SU-DHL-6 (cell line): ENCODE results near the gene NMRK2.
"Not testable (repeated sequence)": the region's sequence is repeated elsewhere in the genome, so short reads cannot be mapped to it uniquely, and the experiment has no call there.

Experiments
- H2AFZ ChIP-seq: fragments of 200-600 bp; sonication (generic); 2 replicates; pipeline ENCODE4 v1.6.1; 2014; ENCODE audit warnings: low read depth, mild to moderate bottlenecking, moderate library complexity, mixed read lengths, antibody characterized with exemption, low read length; ENCODE audit not compliant: severe bottlenecking
- H3F3A ChIP-seq: fragments of 200-600 bp; shearing (Covaris generic); 2 replicates; pipeline ENCODE4 v1.6.0; 2016; ENCODE audit warnings: antibody characterized with exemption, mild to moderate bottlenecking; ENCODE audit not compliant: insufficient read depth
- H3K27ac ChIP-seq: fragments of 200-600 bp; sonication (generic); 2 replicates; pipeline ENCODE4 v1.5.1; 2016; ENCODE audit warnings: low read depth, mild to moderate bottlenecking, low read length, moderate library complexity, mixed read lengths
- H3K27me3 ChIP-seq: fragments of 200-600 bp; sonication (generic), shearing (Covaris generic); 2 replicates; pipeline ENCODE4 v1.6.0; 2014; ENCODE audit warnings: mild to moderate bottlenecking, low read length
- H3K36me3 ChIP-seq: fragments of 200-600 bp; sonication (generic); 2 replicates; pipeline ENCODE4 v1.6.1; 2014; ENCODE audit warnings: mild to moderate bottlenecking, low read length, mixed read lengths
- H3K4me2 ChIP-seq: fragments of 300-600, 200-600 bp; shearing (Covaris generic), sonication (generic); 2 replicates; pipeline ENCODE4 v1.6.0; 2014; ENCODE audit warnings: low read length, low read depth, mild to moderate bottlenecking; ENCODE audit not compliant: poor library complexity, severe bottlenecking
- H3K4me3 ChIP-seq: fragments of 200-600 bp; sonication (generic); 2 replicates; pipeline ENCODE4 v1.5.1; 2014; ENCODE audit warnings: antibody characterized with exemption, low read length, mild to moderate bottlenecking, mixed read lengths; ENCODE audit not compliant: insufficient read depth, poor library complexity, severe bottlenecking
- H3K79me2 ChIP-seq: fragments of 200-600 bp; sonication (generic); 2 replicates; pipeline ENCODE4 v1.6.1; 2014; ENCODE audit warnings: mild to moderate bottlenecking, low read length, moderate library complexity; ENCODE audit not compliant: insufficient read depth
- H3K9ac ChIP-seq: fragments of 200-600 bp; sonication (generic); 2 replicates; pipeline ENCODE4 v1.7.0; 2014; ENCODE audit warnings: mild to moderate bottlenecking, low read length
- H3K9me2 ChIP-seq: fragments of 200-600 bp; sonication (generic); replicated peaks from 2 replicates; pipeline ENCODE4 v1.6.1; 2014; ENCODE audit warnings: low read length; ENCODE audit not compliant: insufficient read depth
- H3K9me3 ChIP-seq: fragments of 200-600 bp; sonication (generic); 2 replicates; pipeline ENCODE4 v1.6.1; 2014; ENCODE audit warnings: low read length, mixed read lengths; ENCODE audit not compliant: insufficient read depth
- H4K20me1 ChIP-seq: fragments of 200-600 bp; sonication (generic); 2 replicates; pipeline ENCODE4 v1.6.1; 2014; ENCODE audit warnings: low read depth, mild to moderate bottlenecking, antibody characterized with exemption, low read length, moderate library complexity, mixed read lengths
- EZH2phosphoT487 ChIP-seq: fragments of 200-600 bp; sonication (generic), shearing (Covaris generic); conservative IDR thresholded peaks from 2 replicates; pipeline ENCODE4 v1.6.1; 2018; ENCODE audit warnings: mild to moderate bottlenecking, antibody characterized with exemption, low read length, moderate library complexity, mixed read lengths
- TF ChIP-seq, protein P1 (sequence below): fragments of 200-600 bp; sonication (generic); IDR thresholded peaks from one replicate; pipeline ENCODE4 v1.5.1; 2017; ENCODE audit warnings: antibody characterized with exemption, mild to moderate bottlenecking, low read length, moderate library complexity; ENCODE audit not compliant: insufficient read depth, poor library complexity, severe bottlenecking

Gene NMRK2

DNA sequence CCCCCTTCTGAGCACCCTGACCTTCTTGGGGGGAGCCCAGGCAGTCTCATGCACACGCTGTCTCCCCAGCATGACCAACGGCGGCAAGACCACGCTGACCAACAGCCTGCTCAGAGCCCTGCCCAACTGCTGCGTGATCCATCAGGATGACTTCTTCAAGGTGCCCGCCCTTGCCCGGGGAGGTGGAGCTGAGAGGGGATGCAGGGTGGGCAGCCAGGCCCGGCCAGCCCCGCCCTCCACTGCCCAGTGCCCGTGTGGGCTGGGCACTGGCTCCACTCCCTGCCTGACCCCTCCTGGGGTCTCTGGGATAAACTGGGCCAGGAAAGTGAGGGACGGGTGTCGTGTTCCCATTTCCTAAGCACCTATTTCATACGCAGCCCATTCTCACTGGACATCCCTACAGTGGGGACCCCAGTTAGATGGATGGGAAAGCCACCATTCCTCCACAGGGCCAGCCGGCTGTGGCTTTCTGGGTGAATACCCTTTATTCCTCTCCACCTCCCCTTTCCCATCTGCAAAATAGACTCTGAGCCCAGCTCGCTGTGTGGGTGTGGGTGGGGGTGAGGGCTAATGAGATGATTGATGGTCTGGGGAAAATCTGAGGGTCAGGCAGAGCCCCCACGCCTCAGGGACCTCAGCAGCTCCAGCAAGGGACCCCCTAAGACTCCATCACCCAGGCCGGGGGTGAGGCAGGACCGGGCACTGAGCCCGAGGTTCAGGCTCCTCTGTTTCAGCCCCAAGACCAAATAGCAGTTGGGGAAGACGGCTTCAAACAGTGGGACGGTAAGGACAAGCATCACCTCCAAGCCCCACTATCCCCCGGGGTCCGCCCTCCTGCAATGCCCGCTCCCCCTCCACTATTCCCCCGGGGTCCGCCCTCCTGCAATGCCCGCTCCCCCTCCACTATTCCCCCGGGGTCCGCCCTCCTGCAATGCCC lies 3.9 kb downstream of the NMRK2 start:
- H3K9me2 ChIP-seq = no peaks in the 10 kb centered on the region

DNA sequence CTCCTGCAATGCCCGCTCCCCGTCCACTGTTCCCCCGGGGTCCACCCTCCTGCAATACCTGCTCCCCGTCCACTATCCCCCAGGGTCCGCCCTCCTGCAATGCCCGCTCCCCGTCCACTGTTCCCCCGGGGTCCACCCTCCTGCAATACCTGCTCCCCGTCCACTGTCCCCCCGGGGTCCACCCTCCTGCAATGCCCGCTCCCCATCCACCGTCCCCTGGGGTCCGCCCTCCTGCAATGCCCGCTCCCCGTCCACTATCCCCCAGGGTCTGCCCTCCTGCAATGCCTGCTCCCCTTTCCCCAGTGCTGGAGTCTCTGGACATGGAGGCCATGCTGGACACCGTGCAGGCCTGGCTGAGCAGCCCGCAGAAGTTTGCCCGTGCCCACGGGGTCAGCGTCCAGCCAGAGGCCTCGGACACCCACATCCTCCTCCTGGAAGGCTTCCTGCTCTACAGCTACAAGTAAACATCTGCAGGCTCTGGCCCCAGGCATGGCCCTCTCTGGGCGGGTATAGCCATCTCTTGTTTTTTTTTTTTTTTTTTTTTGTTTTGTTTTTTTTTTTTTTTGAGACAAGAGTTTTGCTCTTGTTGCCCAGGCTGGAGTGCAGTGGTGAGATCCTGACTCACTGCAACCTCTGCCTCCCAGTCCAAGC lies 5.6 kb downstream of the NMRK2 start:
- not testable (repeated sequence) for H3K4me3 ChIP-seq, H3K4me2 ChIP-seq, H3K9ac ChIP-seq, H3K79me2 ChIP-seq, H4K20me1 ChIP-seq, H3K36me3 ChIP-seq, H3K9me2 ChIP-seq, H3F3A ChIP-seq, H2AFZ ChIP-seq, H3K9me3 ChIP-seq, H3K27me3 ChIP-seq, H3K27ac ChIP-seq

More for the DNA sequence above, 3.9 kb downstream of the NMRK2 start:
- H3F3A ChIP-seq = no peaks in the 10 kb centered on the region
- no peaks in the 10 kb centered on the region for H3K9me3 ChIP-seq
- no peak overlapping the region for H3K4me3 ChIP-seq
- TF ChIP-seq, protein P1, sequence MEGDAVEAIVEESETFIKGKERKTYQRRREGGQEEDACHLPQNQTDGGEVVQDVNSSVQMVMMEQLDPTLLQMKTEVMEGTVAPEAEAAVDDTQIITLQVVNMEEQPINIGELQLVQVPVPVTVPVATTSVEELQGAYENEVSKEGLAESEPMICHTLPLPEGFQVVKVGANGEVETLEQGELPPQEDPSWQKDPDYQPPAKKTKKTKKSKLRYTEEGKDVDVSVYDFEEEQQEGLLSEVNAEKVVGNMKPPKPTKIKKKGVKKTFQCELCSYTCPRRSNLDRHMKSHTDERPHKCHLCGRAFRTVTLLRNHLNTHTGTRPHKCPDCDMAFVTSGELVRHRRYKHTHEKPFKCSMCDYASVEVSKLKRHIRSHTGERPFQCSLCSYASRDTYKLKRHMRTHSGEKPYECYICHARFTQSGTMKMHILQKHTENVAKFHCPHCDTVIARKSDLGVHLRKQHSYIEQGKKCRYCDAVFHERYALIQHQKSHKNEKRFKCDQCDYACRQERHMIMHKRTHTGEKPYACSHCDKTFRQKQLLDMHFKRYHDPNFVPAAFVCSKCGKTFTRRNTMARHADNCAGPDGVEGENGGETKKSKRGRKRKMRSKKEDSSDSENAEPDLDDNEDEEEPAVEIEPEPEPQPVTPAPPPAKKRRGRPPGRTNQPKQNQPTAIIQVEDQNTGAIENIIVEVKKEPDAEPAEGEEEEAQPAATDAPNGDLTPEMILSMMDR = no peak
- no peak for TF ChIP-seq EZH2phosphoT487
- H3K36me3 ChIP-seq = no peaks in the 10 kb centered on the region
- H3K27ac ChIP-seq = no peak overlapping the region
- H2AFZ ChIP-seq = no peak overlapping the region
- no peaks in the 10 kb centered on the region for H4K20me1 ChIP-seq
- no peaks in the 10 kb centered on the region for H3K79me2 ChIP-seq
- H3K9ac ChIP-seq = no peak overlapping the region
- H3K4me2 ChIP-seq = no peak overlapping the region
- H3K27me3 ChIP-seq = no peaks in the 10 kb centered on the region

- Histone ChIP-seq H3K4me3 (no peak overlapping the region), H3K9ac (no peak overlapping the region), H3K9me3 (no peaks in the 10 kb centered on the region), H2AFZ (no peak overlapping the region), H3K4me2 (no peak overlapping the region), H3K9me2 (no peaks in the 10 kb centered on the region), H4K20me1 (no peaks in the 10 kb centered on the region), H3F3A (no peaks in the 10 kb centered on the region), H3K27ac (no peak overlapping the region), H3K79me2 (no peaks in the 10 kb centered on the region), H3K36me3 (no peaks in the 10 kb centered on the region), H3K27me3 (no peaks in the 10 kb centered on the region)
- TF ChIP-seq EZH2phosphoT487 = no peak
- TF ChIP-seq, protein P1 = no peak
Measured at GRCh38 chr19:3942790-3943409, 10.0 kb downstream of the NMRK2 start.
